A172 (cell line): ENCODE results near the gene NINJ2. TPM values are rescaled to one million over a fixed set of nuclear protein-coding genes. Genes with fewer than 3 reads are reported as not detected.

Experiments
- DNase-seq: peaks from one replicate; pipeline ENCODE4 v3.0.0-alpha.2; 2015; ENCODE audit warnings: low spot score
- total RNA-seq: library from RNA; depleted of rRNA; stranded (reverse); fragments of >200 nt; shearing (Covaris generic); gene quantifications from 2 replicates; pipeline ENCODE4 v1.2.3, GENCODE V29; 2014

Gene NINJ2
- total RNA-seq, 1 experiment from 2014 or later = not detected

- DNase-seq = peak; percentile 80
Measured at GRCh38 chr12:570435-570920, 92.8 kb downstream of the NINJ2 start.

- peak; percentile 57 for DNase-seq
Measured at GRCh38 chr12:569803-570434, 93.3 kb downstream of the NINJ2 start.

GRCh38 chr12:569091-569676, 94.1 kb downstream of the NINJ2 start:
- no peak for DNase-seq

GRCh38 chr12:568486-568885, 94.8 kb downstream of the NINJ2 start:
- DNase-seq = no peak

- no peak for DNase-seq
Measured at GRCh38 chr12:565589-566105, 97.6 kb downstream of the NINJ2 start.

GRCh38 chr12:565161-565560, 98.1 kb downstream of the NINJ2 start:
- DNase-seq = no peak

- DNase-seq = no peak
Measured at GRCh38 chr12:563787-564298, 99.4 kb downstream of the NINJ2 start.

GRCh38 chr12:563250-563781, 99.9 kb downstream of the NINJ2 start:
- DNase-seq = no peak

- DNase-seq = no peak
Measured at GRCh38 chr12:562634-563033, 100.6 kb downstream of the NINJ2 start.

GRCh38 chr12:561908-562593, 101.2 kb downstream of the NINJ2 start:
- no peak for DNase-seq

- no peak for DNase-seq
Measured at GRCh38 chr12:561391-561705, 101.9 kb downstream of the NINJ2 start.

GRCh38 chr12:560691-561390, 102.4 kb downstream of the NINJ2 start:
- DNase-seq = no peak

- no peak for DNase-seq
Measured at GRCh38 chr12:559906-560455, 103.3 kb downstream of the NINJ2 start.

GRCh38 chr12:559208-559905, 103.9 kb downstream of the NINJ2 start:
- no peak for DNase-seq

GRCh38 chr12:558580-558979, 104.7 kb downstream of the NINJ2 start:
- no peak for DNase-seq

GRCh38 chr12:556498-556897, 106.7 kb downstream of the NINJ2 start:
- no peak for DNase-seq

- no peak for DNase-seq
Measured at GRCh38 chr12:554001-554285, 109.3 kb downstream of the NINJ2 start.

- no peak for DNase-seq
Measured at GRCh38 chr12:553216-554000, 109.8 kb downstream of the NINJ2 start.

GRCh38 chr12:552466-552865, 110.8 kb downstream of the NINJ2 start:
- no peak for DNase-seq

GRCh38 chr12:550473-551260, 112.6 kb downstream of the NINJ2 start:
- DNase-seq = no peak
